GM20000 (cell line): ENCODE data around the gene BRD1.
A peak's percentile ranks its signal among the peaks of the same experiment; 100 is the strongest.

Experiments used
- DNase-seq: peaks from one replicate; pipeline ENCODE4 v3.0.0; 2012; ENCODE audit warnings: low spot score
- CTCF ChIP-seq: IDR thresholded peaks from 2 replicates; pipeline ENCODE4 v1.5.1; 2012; ENCODE audit warnings: mild to moderate bottlenecking, control low read depth; ENCODE audit errors: extremely low read depth, missing control alignments

The BRD1 gene

GRCh38 chr22:49845666-49846459 lies 18.2 kb upstream of the BRD1 start:
- no peak for DNase-seq
- TF ChIP-seq CTCF = no peak

DNA sequence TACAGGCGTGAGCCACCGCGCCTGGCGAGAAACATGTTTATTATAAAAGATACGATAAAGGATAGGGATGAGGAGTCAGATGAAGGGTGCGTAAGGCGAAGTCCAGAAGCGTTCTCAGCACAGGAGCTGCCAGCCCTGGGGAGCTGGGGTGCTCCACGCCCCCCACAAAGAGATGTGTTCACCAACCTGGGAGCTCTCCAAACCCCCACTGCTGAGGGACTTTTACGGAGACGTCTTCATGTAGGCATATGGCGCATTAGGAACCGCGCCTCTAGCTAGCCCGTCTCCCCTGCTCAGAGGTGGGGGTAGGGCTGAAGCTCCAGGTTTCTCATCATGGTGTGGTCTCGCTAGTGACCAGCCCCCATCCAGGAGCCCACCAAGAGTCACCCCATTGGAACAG lies 17.6 kb upstream of the BRD1 start:
- DNase-seq = no peak
- no peak for TF ChIP-seq CTCF

- DNase-seq = peak; percentile 83
- TF ChIP-seq CTCF = no peak
Observed at GRCh38 chr22:49838771-49839717, 11.4 kb upstream of the BRD1 start.

GRCh38 chr22:49833340-49834007 lies 5.8 kb upstream of the BRD1 start:
- no peak for TF ChIP-seq CTCF
- no peak for DNase-seq

DNA sequence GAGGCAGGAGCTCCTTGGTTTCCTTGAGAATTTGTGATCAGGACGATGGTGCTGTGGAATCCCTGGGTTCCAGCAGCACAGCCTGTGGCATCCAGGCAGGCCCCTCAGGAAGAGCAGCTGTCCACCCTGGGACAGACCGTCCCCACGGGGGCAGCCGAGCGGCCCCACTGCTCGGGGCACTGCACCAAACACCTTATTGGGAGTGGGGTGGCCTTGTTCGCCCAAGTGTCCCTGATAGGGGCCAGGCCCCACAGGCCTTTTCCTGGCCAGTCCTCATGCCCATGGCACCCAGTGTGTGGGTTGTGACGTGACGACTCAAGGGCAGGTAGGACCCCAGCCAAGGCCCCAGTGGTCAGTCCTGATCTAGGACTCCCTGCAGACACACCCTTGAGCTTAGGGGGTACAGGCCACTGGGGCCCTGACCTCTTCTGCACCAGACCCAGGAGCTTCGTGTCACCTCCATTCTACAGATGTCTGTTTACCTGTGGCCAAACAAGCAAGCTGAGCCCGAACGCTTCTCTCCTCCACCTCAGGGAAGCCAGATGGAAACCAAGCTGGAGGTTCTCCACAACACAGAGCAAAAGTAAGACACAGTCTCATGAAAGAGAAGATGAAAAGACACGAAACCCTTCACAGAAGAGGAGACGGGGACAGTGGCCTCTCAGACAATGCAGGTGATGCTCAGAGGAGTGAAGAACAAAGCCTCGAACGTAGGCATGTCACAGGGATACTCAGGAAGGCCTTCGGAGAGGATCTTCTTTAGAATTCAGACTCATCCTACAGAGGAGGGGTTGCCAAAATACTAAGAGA lies 1.6 kb upstream of the BRD1 start:
- no peak for TF ChIP-seq CTCF
- no peak for DNase-seq

DNA sequence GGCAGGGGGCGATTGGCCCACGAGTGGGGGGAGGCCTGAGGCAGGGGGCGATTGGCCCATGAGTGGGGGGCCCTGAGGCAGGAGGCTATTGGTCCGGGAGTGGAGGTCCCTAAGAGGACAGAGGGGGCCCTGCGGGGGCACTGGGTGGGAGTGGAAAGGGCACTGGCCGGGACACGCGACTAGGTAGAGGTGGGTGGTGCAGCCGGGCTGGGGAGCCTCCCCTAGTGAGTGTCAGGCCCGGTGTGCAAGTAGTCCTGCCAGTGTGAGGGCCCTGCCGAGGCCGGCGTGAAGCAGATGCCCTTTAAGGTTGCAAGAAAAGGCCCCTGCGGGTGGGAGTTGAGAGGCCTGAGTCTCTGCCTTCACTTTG lies 909 bp upstream of the BRD1 start:
- no peak for DNase-seq
- no peak for TF ChIP-seq CTCF
